ENCODE measurements around the gene IKZF1. TPM values are rescaled to one million over a fixed set of nuclear protein-coding genes. Genes with fewer than 3 reads are reported as not detected.

IKZF1 gene
- total RNA-seq, 6 experiments from 2014 or later: 3.1 to 9.6 (median 5.2) TPM

DNA sequence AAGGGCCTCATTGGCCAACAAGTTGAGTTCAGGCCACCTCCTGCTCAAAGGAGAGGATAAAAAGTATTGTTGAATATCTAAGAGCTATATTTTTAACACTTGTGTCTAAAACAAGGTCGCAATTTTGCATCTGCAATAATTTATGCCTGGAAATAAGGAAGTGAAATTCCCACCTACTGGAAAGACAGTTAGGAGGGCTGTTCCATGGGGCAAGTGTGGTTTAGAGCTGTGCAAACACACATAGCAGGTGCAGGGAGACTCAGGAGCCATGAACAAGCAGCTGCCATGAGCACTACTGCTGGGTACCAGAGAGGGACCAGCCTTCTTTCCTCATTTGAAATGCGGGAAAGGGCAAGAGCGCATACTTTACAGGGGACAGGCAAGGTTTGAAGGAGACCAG, 35.5 kb upstream of the IKZF1 start:
- H3K4me3 ChIP-seq: no peak overlapping the region
- DNase-seq: no peak
- no peaks in the 10 kb centered on the region for H3K27me3 ChIP-seq
- H3K27ac ChIP-seq: no peak overlapping the region
- H3K4me1 ChIP-seq: no peaks in the 10 kb centered on the region
- H3K9me3 ChIP-seq: no peaks in the 10 kb centered on the region
- ATAC-seq: no peak
- WGBS (ENCODE audit: insufficient coverage, low coverage, low lambda C conversion rate, missing lambda C conversion rate): 40% methylated on average over 1 of the region's 3 CpGs
- H3K36me3 ChIP-seq: no peaks in the 10 kb centered on the region
- no peak for TF ChIP-seq POLR2A (IDR thresholded peaks at IDR 0.05)
- TF ChIP-seq, protein P1, sequence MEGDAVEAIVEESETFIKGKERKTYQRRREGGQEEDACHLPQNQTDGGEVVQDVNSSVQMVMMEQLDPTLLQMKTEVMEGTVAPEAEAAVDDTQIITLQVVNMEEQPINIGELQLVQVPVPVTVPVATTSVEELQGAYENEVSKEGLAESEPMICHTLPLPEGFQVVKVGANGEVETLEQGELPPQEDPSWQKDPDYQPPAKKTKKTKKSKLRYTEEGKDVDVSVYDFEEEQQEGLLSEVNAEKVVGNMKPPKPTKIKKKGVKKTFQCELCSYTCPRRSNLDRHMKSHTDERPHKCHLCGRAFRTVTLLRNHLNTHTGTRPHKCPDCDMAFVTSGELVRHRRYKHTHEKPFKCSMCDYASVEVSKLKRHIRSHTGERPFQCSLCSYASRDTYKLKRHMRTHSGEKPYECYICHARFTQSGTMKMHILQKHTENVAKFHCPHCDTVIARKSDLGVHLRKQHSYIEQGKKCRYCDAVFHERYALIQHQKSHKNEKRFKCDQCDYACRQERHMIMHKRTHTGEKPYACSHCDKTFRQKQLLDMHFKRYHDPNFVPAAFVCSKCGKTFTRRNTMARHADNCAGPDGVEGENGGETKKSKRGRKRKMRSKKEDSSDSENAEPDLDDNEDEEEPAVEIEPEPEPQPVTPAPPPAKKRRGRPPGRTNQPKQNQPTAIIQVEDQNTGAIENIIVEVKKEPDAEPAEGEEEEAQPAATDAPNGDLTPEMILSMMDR (IDR thresholded peaks at IDR 0.05): no peak
- intact Hi-C loops (cut with DNase I): no loop called here

DNA sequence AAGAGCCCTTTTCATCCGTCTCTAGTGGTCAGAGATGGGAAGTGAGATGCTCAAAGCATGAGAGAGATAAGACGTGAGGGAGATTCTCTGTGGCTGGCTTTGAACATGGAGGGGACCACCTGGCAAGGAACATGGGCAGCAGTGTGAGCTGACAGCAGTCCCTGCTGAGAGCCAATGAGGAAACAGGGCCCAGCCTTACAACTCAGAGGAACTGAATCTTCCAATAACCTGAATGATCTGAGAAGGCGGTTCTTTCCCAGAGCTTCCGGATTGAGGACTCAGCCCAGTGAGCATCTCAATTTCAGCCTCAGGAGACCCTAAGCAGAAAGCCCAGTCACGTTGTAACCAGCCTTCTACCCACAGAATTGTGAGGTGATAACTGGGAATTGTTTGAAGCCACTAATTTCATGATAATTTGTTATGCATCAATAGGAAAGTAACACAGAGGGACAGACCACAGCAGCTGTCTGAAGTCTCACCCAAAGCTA, 33.9 kb upstream of the IKZF1 start:
- Histone ChIP-seq H3K27ac (no peak overlapping the region), H3K4me1 (no peaks in the 10 kb centered on the region), H3K36me3 (no peaks in the 10 kb centered on the region), H3K9me3 (no peaks in the 10 kb centered on the region), H3K27me3 (no peaks in the 10 kb centered on the region), H3K4me3 (no peak overlapping the region)
- 36% methylated on average over 4 of the region's 5 CpGs for WGBS (ENCODE audit: insufficient coverage, low coverage, low lambda C conversion rate, missing lambda C conversion rate)
- TF ChIP-seq, protein P1 (IDR thresholded peaks at IDR 0.05): no peak
- no peak for TF ChIP-seq POLR2A (IDR thresholded peaks at IDR 0.05)
- ATAC-seq: no peak
- DNase-seq: no peak
- intact Hi-C loops (cut with DNase I): no loop called here

DNA sequence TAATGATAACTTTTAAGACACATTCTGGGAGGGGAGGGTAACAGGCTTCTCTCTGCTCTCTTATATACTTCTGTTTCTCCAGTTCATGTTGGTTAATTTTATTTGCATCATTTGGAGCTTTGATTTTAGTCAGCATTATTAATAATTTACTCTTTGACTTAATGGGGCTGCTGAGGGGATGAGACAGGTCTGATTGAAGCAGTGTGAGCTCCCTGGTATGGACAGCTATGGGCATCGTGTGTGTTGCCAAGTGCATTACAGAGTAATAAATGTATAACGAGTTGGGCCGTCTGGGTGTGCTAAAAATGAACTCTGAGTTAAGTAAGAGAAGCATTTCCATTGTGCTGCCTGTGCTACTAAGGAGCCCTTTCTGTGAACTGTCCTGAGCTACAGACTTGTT, 31.7 kb upstream of the IKZF1 start:
- H3K27me3 ChIP-seq: no peaks in the 10 kb centered on the region
- intact Hi-C loops (cut with DNase I): no loop called here
- H3K4me1 ChIP-seq: no peaks in the 10 kb centered on the region
- H3K9me3 ChIP-seq: no peaks in the 10 kb centered on the region
- TF ChIP-seq, protein P1 (IDR thresholded peaks at IDR 0.05): no peak
- no peak for TF ChIP-seq POLR2A (IDR thresholded peaks at IDR 0.05)
- DNase-seq (no peak), ATAC-seq (no peak)
- H3K27ac ChIP-seq: no peak overlapping the region
- no peak overlapping the region for H3K4me3 ChIP-seq
- H3K36me3 ChIP-seq: no peaks in the 10 kb centered on the region
- WGBS (ENCODE audit: insufficient coverage, low coverage, low lambda C conversion rate, missing lambda C conversion rate): 50% methylated on average over 3 of the region's 3 CpGs

DNA sequence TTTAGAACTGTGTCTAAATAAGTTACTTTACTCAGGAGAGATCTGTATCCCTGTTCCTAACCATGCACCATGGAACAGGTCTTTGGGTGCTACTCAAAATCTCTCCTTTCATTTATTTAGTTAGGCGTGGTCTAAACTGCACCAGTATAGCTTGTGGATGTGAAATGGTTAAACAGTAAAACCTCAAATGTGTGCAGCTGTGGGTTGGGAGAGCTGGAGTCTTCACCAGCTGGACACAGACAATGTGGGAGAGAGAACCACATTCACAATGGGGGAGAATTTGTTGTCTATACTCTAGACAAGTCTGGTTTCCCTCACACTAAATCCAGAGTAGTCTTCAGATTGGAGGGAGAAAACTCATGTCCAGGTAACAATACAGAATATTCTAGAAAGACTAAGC, 31.2 kb upstream of the IKZF1 start:
- ATAC-seq (no peak), DNase-seq (no peak)
- intact Hi-C loops (cut with DNase I): no loop called here
- H3K4me1 ChIP-seq: no peaks in the 10 kb centered on the region
- no peaks in the 10 kb centered on the region for H3K36me3 ChIP-seq
- no peak overlapping the region for H3K4me3 ChIP-seq
- TF ChIP-seq POLR2A (IDR thresholded peaks at IDR 0.05): no peak
- TF ChIP-seq, protein P1 (IDR thresholded peaks at IDR 0.05): no peak
- H3K9me3 ChIP-seq: no peaks in the 10 kb centered on the region
- WGBS (ENCODE audit: insufficient coverage, low coverage, low lambda C conversion rate, missing lambda C conversion rate): 21% methylated on average over 1 of the region's 1 CpG
- H3K27me3 ChIP-seq: no peaks in the 10 kb centered on the region
- H3K27ac ChIP-seq: no peak overlapping the region

DNA sequence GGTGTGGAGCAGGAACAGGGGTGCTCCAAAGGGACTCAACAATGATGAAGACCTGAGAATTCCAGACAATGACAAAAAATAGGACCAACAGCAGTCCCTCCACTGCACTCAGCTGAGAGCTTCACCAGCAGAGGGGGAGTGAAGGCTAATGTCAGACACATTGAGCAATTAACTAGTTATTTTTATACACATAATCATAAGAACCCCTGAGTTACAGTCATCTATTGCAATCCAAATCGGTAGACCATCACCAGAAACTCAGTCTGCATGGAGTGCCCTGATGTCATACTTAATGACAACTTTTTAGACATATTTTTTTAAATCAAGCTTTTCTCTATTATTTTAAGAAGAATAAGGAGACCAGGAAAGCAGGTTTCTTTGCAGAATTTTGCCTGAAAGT, 30.6 kb upstream of the IKZF1 start:
- H3K9me3 ChIP-seq: no peaks in the 10 kb centered on the region
- no peaks in the 10 kb centered on the region for H3K27me3 ChIP-seq
- TF ChIP-seq, protein P1 (IDR thresholded peaks at IDR 0.05): no peak
- TF ChIP-seq POLR2A (IDR thresholded peaks at IDR 0.05): no peak
- DNase-seq (no peak), ATAC-seq (no peak)
- WGBS (ENCODE audit: insufficient coverage, low coverage, low lambda C conversion rate, missing lambda C conversion rate): 36% methylated on average over 1 of the region's 1 CpG
- no peaks in the 10 kb centered on the region for H3K36me3 ChIP-seq
- no peak overlapping the region for H3K27ac ChIP-seq
- no peaks in the 10 kb centered on the region for H3K4me1 ChIP-seq
- no peak overlapping the region for H3K4me3 ChIP-seq
- intact Hi-C loops (cut with DNase I): no loop called here

Data from right lobe of liver (tissue), 6 donors.